Heart left ventricle (tissue), 16 donors: ENCODE results near the gene CXXC1. TPM values are rescaled to one million over a fixed set of nuclear protein-coding genes. Genes with fewer than 3 reads are reported as not detected.
"Not testable (repeated sequence)": the region's sequence is repeated elsewhere in the genome, so short reads cannot be mapped to it uniquely, and the experiment has no call there.

Experiments used
- ATAC-seq, 4 donors: fragments of 200-7000 bp; cut with Tn5 transposase; one replicate each; pipeline ENCODE4 v1.9.1; 2020 to 2022; ENCODE audit warnings: moderate library complexity in 4 of 4, mild to moderate bottlenecking in 3 of 4, moderate number of reproducible peaks in 1 of 4
- DNase-seq, 5 donors: peaks; one replicate each; pipeline ENCODE4 v3.0.0-alpha.2; 2020
- H3K27ac ChIP-seq, 12 donors: fragments of 200-600 bp; sonication (generic) in 4 of 12; one replicate each; pipeline versions ENCODE4 v1.5.0 to v1.8.0; 2016 to 2022; ENCODE audit warnings: mild to moderate bottlenecking in 2 of 12
- H3K27me3 ChIP-seq, 9 donors: fragments of 200-600 bp; sonication (generic) in 2 of 9; one replicate each; pipeline versions ENCODE4 v1.5.1 to v1.8.0; 2016 to 2022; ENCODE audit warnings: mild to moderate bottlenecking in 3 of 9
- H3K36me3 ChIP-seq, 9 donors: fragments of 200-600 bp; sonication (generic) in 2 of 9; one replicate each; pipeline versions ENCODE4 v1.5.0 to v1.8.0; 2018 to 2022; ENCODE audit warnings: mild to moderate bottlenecking in 2 of 9
- H3K4me1 ChIP-seq, 12 donors: fragments of 200-600 bp; sonication (generic) in 4 of 12; one replicate each; pipeline versions ENCODE4 v1.5.0 to v1.8.0; 2016 to 2022; ENCODE audit warnings: mild to moderate bottlenecking in 3 of 12
- H3K4me3 ChIP-seq, 12 donors: fragments of 200-600 bp; sonication (generic) in 4 of 12; one replicate each; pipeline versions ENCODE4 v1.5.0 to v1.8.0; 2017 to 2022; ENCODE audit warnings: mild to moderate bottlenecking in 9 of 12, moderate library complexity in 4 of 12
- H3K9me3 ChIP-seq, 12 donors: fragments of 200-600 bp; sonication (generic) in 4 of 12; one replicate each; pipeline versions ENCODE4 v1.5.0 to v1.8.0; 2016 to 2022; ENCODE audit warnings: mild to moderate bottlenecking in 1 of 12
- POLR2A ChIP-seq, 2 donors: fragments of 450-650 bp; IDR thresholded peaks; one replicate each; pipeline ENCODE4 v1.6.1; 2017; ENCODE audit warnings: antibody characterized with exemption in 2 of 2, mild to moderate bottlenecking in 2 of 2, moderate library complexity in 2 of 2
- WGBS, 4 donors: extraction: QIAGEN DNeasy Blood & Tissue Kit in 2 of 4; methylation state at CpG; one replicate each; pipeline versions ENCODE4 v1.1.5 to v1.1.7; 2013 to 2018; 5-methylcytosine and 5-hydroxymethylcytosine counted together
- intact Hi-C, 10 donors: fragments of 100-400 bp; cut with DNase I; formaldehyde crosslinking; loops; one replicate each; pipeline versions ENCODE4 v1.11.1 to v1.14.2; 2022
- polyA plus RNA-seq, 2 donors: library from polyadenylated mRNA; stranded (reverse); fragments of 200-250 nt; gene quantifications; one replicate each; pipeline ENCODE4 v1.2.3, GENCODE V29; 2013
- total RNA-seq, 9 donors: library from RNA; depleted of rRNA in 2 of 9; stranded (reverse); fragments of >200 nt in 2 of 9; fragmentation: NEBNext Ultra II Directional in 3 of 9; extraction: Animal tissue kit (Norgen Biotek cat#: 25700) in 3 of 9; gene quantifications; one replicate each; pipeline versions ENCODE4 v1.1.0 to v1.2.4, GENCODE V29; 2016 to 2023
- TF ChIP-seq, protein P1 (sequence below), 12 donors: fragments of 200-600 bp; sonication (generic) in 4 of 12; IDR thresholded peaks; one replicate each; pipeline versions ENCODE4 v1.5.0 to v1.8.0; 2018 to 2022; ENCODE audit warnings: antibody characterized with exemption in 12 of 12, mild to moderate bottlenecking in 5 of 12
- donor health status: ischemic (EF 13 %, LVEDD 7.1; RV severe dilation, severe dysfunction).
- donor health status: healthy with polysubstance abuse.
- donor health status: DM: no; HTN: yes; CAD: no.
- donor health status: DM: no; HTN: no; CAD: no.
- donor health status: ischemic (EF 25% LVEDD 6.9; RV normal size, moderate dysfunction).
- donor health status: ischemic (EF 25% LVEDD 5.7; RV mildly dilated, moderate dysfunction).
- donor health status: healthy.
- donor health status: DM: yes; HTN: yes; CAD: no.
- donor health status: ischemic (EF 35%, LVEDD 5.7; RV mildly dilated, moderate dysfunction).
- donor health status: nonischemic (EF 11% LVEDD 7.7; RV severe dilation, severe dysfunction).
- donor health status: DM: yes; HTN: yes; CAD: no.
- donor health status: PGD.
- donor health status: ischemic (EF 29% LVEDD 5.4; RV normal size, mild dysfunction).
- donor health status: nonischemic (EF 23%, LVEDD 6.1; RV moderate dilation, normal function).

The CXXC1 gene
- total and polyA plus RNA-seq, 11 donors, result 18.3 to 39.5 (median 34.5) TPM

DNA sequence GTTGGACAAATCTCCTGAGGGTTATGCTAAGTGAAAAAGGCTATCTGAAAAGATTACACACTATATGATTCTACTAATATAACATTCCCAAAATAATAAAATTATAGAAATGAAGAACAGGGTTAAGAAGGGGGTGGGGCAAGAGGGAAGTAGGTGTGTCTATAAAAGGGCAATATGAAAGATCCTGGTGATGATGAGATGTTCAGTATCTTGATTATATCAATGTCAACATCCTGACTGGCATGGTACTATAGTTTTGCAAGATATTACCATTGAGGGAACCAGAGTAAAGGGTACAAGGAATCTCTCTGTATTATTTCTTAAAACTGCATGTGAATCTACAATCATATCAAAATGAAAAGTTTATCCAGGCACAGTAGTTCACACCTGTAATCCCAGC, 37.9 kb downstream of the CXXC1 start:
- intact Hi-C loops, result loop anchor here in 1 of 10 donors (10.0 kb wide), 1 partner anchor 65 kb away; no protein-coding TSS in a partner anchor
- Histone ChIP-seq H3K4me3 (no peak overlapping the region), H3K36me3 (no peaks in the 10 kb centered on the region), H3K9me3 (no peaks in the 10 kb centered on the region), H3K4me1 (no peaks in the 10 kb centered on the region), H3K27me3 (no peaks in the 10 kb centered on the region), H3K27ac (no peak overlapping the region)
- DNase-seq, result no peak
- no peak for ATAC-seq
- no peak for TF ChIP-seq POLR2A (IDR thresholded peaks at IDR 0.05)
- TF ChIP-seq, protein P1, sequence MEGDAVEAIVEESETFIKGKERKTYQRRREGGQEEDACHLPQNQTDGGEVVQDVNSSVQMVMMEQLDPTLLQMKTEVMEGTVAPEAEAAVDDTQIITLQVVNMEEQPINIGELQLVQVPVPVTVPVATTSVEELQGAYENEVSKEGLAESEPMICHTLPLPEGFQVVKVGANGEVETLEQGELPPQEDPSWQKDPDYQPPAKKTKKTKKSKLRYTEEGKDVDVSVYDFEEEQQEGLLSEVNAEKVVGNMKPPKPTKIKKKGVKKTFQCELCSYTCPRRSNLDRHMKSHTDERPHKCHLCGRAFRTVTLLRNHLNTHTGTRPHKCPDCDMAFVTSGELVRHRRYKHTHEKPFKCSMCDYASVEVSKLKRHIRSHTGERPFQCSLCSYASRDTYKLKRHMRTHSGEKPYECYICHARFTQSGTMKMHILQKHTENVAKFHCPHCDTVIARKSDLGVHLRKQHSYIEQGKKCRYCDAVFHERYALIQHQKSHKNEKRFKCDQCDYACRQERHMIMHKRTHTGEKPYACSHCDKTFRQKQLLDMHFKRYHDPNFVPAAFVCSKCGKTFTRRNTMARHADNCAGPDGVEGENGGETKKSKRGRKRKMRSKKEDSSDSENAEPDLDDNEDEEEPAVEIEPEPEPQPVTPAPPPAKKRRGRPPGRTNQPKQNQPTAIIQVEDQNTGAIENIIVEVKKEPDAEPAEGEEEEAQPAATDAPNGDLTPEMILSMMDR (IDR thresholded peaks at IDR 0.05), result no peak

DNA sequence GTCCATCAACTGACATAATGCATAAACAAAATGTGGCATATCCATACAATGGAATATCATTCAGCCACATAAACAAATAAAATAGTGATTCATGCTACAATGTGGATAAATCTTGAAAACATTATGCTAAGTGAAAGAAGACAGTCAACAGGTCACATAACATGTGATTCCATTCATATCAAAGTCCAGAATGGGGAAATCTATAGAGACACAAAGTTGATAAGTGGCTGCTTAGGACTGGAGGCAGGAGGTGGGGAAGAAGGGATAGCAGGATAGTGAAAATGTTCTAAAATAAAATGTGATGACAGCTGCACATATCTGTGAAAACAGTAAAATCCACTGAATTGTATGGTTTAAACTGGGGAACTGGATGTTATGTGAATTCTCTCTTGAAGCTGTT, 39.9 kb downstream of the CXXC1 start:
- Histone ChIP-seq H3K4me1 (no peaks in the 10 kb centered on the region), H3K36me3 (no peaks in the 10 kb centered on the region), H3K4me3 (no peak overlapping the region), H3K27ac (no peak overlapping the region), H3K9me3 (no peaks in the 10 kb centered on the region), H3K27me3 (no peaks in the 10 kb centered on the region)
- ATAC-seq, result no peak
- intact Hi-C loops, result loop anchor here in 2 of 10 donors (2.0 to 10.0 kb wide), 2 partner anchors 61 to 67 kb away; no protein-coding TSS in a partner anchor
- DNase-seq, result no peak
- TF ChIP-seq, protein P1 (IDR thresholded peaks at IDR 0.05), result no peak
- no peak for TF ChIP-seq POLR2A (IDR thresholded peaks at IDR 0.05)

DNA sequence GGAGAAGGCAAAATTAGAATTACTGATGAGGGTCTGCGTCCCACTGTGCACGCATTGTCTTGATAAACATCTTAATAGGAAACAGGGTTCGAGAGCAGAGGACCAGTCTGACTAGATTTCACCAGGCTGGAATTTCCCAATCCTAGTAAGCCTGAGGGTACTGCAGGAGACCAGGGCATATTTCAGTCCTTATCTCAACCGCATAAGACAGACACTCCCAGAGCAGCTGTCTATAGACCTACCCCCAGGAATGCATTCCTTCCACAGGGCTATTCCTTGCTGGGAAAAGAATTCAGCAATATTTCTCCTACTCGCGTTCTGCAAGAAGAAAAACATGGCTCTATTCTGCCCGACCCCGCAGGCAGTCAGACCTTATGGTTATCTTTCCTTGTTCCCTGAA, 45.7 kb downstream of the CXXC1 start:
- not testable (repeated sequence) for H3K4me1 ChIP-seq, H3K27me3 ChIP-seq, H3K27ac ChIP-seq, H3K36me3 ChIP-seq, H3K4me3 ChIP-seq, ATAC-seq, DNase-seq
- WGBS, 4 donors, result 71 to 89% (median 74%) methylated on average over 8 of the region's 8 CpGs
- H3K9me3 ChIP-seq, result peaks cover 0 to 15% (median 0%) of the 10 kb centered on the region in 12 donors
- intact Hi-C loops, result loop anchor here in 1 of 10 donors (10.0 kb wide), 1 partner anchor 73 kb away; no protein-coding TSS in a partner anchor

DNA sequence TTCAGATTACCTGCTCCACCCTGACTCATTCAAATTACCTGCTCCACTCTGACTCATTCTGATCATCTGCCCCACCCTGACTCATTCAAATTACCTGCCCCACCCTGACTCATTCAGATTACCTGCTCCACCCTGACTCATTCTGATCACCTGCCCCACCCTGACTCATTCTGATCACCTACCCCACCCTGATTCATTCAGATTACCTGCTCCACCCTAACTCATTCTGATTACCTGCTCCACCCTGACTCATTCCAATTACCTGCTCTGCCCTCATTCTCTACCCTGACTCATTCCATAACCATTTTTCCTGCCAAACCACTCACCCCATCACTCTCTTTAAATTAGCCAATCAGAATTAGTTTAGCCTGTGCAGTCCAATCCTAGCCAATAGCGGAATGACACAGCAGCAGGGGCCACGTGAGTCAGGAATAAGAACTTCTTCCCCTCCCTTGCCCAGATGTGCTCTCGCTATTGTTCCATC, 47.4 kb downstream of the CXXC1 start:
- Histone ChIP-seq H3K9me3 (peaks cover 0 to 15% (median 0%) of the 10 kb centered on the region in 12 donors), H3K27me3 (no peaks in the 10 kb centered on the region), H3K36me3 (no peaks in the 10 kb centered on the region), H3K4me3 (no peak overlapping the region), H3K27ac (no peak overlapping the region), H3K4me1 (no peaks in the 10 kb centered on the region)
- WGBS, 4 donors, result 84 to 99% (median 89%) methylated on average over 3 of the region's 3 CpGs
- DNase-seq (no peak), ATAC-seq (no peak)
- intact Hi-C loops, result loop anchor here in 1 of 10 donors (10.0 kb wide), 1 partner anchor 75 kb away; no protein-coding TSS in a partner anchor
- TF ChIP-seq, protein P1 (IDR thresholded peaks at IDR 0.05), result no peak
- no peak for TF ChIP-seq POLR2A (IDR thresholded peaks at IDR 0.05)

DNA sequence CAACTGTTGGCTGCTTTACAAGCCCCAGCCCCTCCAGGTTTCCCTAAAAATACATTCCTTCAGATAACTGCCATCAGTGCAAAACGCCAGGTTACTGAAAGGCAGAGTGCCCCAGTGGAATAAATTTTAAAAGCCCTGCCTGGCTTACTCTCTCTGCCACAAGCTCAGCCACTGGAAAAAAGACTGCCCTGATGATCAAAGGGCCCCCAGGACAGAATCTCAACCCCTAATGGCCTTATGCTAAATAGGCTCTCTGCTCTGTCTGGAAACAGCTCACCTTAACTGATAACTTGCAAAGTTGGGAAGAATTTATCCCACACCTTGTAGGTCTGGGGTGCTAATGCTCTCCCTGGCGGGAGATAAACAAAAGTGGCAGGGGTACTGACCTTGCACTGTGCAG, 55.1 kb downstream of the CXXC1 start:
- H3K27ac ChIP-seq, result no peak overlapping the region
- 41 to 71% (median 57%) methylated on average over 2 of the region's 2 CpGs for WGBS, 4 donors
- no peaks in the 10 kb centered on the region for H3K27me3 ChIP-seq
- intact Hi-C loops, result no loop called here
- no peak for TF ChIP-seq POLR2A (IDR thresholded peaks at IDR 0.05)
- TF ChIP-seq, protein P1 (IDR thresholded peaks at IDR 0.05), result no peak
- H3K9me3 ChIP-seq, result no peaks in the 10 kb centered on the region
- no peaks in the 10 kb centered on the region for H3K36me3 ChIP-seq
- DNase-seq (no peak), ATAC-seq (no peak)
- H3K4me3 ChIP-seq, result no peak overlapping the region
- H3K4me1 ChIP-seq, result no peaks in the 10 kb centered on the region
